Measurements from ENCODE around the gene P4HB.

P4HB gene

DNA sequence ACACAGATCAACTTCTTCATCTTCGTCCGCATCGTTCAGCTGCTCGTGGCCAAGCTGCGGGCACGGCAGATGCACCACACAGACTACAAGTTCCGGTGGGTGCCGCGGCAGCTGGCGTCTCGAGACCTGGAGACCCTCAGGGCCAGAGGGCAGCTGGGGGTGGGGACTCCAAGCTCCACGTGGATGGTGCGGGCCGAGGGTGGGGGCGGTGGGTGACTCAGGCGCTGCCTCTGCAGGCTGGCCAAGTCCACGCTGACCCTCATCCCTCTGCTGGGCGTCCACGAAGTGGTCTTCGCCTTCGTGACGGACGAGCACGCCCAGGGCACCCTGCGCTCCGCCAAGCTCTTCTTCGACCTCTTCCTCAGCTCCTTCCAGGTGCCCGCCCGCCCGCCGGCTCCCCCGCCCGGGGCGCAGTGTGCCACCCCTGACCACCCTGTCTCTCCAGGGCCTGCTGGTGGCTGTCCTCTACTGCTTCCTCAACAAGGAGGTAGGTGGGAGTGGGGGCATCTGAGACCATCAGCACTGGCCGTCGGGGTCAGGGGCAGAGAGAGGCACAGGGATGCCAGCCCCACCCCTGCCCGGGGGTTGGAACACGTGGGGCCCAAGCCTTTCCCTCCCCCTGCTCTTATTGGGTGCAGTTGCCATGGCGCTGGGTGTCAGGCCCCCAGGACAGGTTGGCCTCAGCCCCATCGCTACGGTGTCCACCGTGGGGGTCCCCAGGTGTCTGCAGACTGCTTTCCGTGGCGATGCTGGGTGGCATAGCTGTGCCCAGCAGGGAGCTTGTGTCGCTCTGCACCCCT is 47.6 kb downstream of the P4HB start:
- no peak for DNase-seq (ENCODE audit: low read depth in 4 of 4, low spot score in 1 of 4)

DNA sequence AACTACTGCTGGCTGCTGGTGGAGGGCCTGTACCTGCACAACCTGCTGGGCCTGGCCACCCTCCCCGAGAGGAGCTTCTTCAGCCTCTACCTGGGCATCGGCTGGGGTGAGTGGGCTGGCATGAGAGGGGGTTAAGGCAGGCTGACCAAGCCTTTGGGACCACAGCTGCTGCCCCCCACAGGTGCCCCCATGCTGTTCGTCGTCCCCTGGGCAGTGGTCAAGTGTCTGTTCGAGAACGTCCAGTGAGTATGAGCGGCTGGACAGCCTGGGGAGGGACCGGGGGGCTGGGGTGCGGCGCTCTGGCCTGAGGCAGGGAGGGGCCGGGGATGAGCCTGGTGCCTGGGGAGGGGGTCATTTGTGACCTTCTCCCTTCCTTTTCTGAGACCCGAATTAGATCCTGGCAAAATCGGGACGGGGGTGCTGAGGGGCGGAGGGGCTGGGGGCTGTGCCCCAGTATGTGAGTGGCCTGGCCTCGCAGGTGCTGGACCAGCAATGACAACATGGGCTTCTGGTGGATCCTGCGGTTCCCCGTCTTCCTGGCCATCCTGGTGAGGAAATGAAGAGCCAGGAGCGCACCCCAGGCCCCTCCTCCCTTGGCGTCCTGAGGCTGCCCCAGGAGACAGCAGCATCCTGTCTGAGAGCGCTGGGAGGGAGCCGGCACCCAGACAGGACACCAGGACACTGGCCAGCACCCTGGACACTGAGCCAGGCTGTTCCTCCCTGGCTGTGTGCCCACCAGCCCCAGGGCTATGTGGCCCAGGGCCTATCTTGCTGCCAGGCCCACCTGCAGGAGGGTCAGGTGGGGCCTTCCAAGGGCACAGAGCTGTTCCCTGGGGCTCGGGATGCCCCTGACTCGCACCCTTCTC is 48.4 kb downstream of the P4HB start:
- DNase-seq (ENCODE audit: low read depth in 4 of 4, low spot score in 1 of 4) = no peak

DNA sequence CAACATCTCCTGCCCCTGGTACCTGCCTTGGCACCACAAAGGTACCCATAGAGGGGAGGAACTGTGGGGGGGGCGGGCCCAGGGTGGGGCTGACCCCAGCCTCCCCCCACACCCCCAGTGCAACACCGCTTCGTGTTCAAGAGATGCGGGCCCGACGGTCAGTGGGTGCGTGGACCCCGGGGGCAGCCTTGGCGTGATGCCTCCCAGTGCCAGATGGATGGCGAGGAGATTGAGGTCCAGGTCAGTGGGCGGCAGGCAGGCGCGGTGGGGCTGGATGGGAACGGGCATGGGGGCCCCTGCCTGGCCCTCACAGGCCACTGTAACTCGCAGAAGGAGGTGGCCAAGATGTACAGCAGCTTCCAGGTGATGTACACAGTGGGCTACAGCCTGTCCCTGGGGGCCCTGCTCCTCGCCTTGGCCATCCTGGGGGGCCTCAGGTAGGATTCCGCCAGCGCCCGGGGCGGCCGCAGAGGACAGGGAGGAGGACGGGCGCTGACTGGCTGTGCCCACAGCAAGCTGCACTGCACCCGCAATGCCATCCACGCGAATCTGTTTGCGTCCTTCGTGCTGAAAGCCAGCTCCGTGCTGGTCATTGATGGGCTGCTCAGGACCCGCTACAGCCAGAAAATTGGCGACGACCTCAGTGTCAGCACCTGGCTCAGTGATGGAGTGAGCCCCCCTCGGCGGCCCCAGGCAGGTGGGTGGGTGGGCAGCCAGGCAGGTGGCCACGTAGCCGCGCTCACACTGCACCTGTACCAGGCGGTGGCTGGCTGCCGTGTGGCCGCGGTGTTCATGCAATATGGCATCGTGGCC is 49.2 kb downstream of the P4HB start:
- no peak for DNase-seq (ENCODE audit: low read depth in 4 of 4, low spot score in 1 of 4)

- no peak for DNase-seq (ENCODE audit: low read depth in 4 of 4, low spot score in 1 of 4)
Measured at GRCh38 chr17:81810476-81810875, 49.9 kb downstream of the P4HB start.

DNA sequence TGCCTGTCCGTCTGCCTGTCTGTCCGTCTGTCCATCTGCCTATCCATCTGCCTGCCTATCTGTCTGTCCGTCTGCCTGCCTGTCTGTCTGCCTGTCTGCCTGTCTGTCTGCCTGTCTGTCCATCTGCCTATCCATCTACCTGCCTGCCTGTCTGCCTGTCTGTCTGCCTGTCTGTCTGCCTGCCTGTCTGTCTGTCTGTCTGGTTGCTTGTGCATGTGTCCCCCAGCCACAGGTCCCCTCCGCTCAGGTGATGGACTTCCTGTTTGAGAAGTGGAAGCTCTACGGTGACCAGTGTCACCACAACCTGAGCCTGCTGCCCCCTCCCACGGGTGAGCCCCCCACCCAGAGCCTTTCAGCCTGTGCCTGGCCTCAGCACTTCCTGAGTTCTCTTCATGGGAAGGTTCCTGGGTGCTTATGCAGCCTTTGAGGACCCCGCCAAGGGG is 50.8 kb downstream of the P4HB start:
- DNase-seq (ENCODE audit: low read depth in 4 of 4, low spot score in 1 of 4) = no peak

DNA sequence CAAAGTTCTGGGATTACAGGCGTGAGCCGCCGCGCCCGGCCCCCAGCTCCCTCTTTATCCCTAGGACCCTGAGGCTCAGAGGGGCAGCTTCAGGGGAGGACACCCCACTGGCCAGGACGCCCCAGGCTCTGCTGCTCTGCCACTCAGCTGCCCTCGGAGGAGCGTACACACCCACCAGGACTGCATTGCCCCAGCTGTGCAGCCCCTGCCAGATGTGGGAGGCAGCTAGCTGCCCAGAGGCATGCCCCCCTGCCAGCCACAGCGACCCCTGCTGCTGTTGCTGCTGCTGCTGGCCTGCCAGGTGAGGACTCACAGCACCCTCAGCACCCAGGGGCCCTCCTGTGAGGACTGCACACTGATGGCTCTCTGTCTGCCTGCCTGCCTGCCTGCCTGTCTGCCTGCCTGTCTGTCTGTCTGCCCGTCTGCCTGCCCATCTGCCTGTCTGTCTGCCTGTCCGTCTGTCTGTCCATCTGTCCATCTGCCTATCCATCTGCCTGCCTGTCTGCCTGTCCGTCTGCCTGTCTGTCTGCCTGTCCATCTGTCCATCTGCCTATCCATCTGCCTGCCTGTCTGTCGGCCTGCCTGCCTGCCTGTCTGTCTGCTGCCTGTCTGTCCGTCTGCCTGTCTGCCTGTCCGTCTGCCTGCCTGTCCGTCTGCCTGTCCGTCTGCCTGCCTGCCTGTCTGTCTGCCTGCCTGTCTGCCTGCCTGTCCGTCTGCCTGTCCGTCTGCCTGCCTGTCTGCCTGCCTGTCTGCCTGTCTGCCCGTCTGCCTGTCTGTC is 51.4 kb downstream of the P4HB start:
- no peak for DNase-seq (ENCODE audit: low read depth in 4 of 4, low spot score in 1 of 4)

DNA sequence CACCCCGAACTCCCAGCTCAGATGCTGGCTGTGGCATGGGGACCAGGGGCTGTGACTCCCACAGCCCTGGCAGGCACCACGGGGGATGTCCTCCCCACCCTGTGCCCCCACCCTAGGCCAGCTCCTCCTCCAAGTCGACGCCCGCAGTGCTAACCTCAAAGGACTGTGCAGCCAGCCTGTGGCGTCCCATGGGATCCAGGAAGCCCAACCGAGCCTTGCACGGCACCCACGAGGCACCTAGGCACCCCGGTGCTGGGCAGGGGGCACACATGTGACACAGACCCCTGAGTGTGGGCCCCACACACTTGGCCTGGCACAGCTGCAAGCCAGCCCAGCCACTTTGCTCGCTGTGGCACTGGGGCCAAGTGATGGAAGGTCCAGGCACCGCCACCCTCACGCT is 52.5 kb downstream of the P4HB start:
- DNase-seq (ENCODE audit: low read depth in 4 of 4, low spot score in 1 of 4) = no peak

- no peak for DNase-seq (ENCODE audit: low read depth in 4 of 4, low spot score in 1 of 4)
Measured at GRCh38 chr17:81807210-81807719, 53.1 kb downstream of the P4HB start.

- DNase-seq (ENCODE audit: low read depth in 4 of 4, low spot score in 1 of 4) = no peak
Measured at GRCh38 chr17:81806461-81807209, 53.7 kb downstream of the P4HB start.

- no peak for DNase-seq (ENCODE audit: low read depth in 4 of 4, low spot score in 1 of 4)
Measured at GRCh38 chr17:81805707-81806460, 54.5 kb downstream of the P4HB start.

DNA sequence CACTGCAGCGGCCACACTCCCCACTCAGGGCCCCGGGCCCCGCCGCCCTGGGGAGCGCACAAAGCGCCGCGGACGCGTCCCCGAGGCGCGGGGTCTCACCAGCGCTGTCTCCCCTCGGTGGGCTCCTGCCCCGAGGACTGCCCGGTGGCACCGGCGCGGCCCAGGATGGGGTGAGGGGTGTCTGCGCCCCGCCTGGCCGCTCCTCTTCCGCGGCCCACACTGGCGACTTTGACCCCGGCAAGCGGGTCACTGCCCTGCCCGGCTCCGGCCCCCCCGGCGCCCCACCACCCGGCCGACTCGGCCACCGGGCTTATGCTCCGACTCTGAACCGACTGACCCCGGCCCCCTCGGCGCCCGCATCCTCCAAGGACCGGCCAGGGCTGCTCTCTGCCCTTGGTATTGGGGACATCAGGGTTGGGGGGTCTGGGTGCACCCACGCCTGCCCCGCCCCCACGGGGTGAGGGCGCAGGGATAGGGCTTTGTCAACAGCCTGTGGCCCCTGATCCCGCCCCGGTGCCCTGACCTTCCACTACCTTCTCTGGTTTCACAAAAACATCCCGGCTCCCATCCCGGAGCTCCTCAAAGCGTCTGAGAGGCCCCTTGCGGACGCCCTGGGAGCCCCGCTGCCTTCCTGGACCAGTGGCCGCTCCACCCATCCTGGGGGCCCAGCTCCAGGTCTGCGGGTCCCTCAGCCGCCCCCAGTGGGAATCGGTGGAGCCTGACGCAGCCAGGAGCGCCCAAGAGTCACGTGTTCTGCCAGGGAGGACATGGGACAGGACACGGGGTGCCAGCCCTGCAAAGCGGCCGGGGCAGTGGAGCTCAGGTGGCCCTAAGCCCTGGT is 55.6 kb downstream of the P4HB start:
- DNase-seq (ENCODE audit: low read depth in 4 of 4, low spot score in 1 of 4) = no peak

GRCh38 chr17:81803728-81804558 is 56.4 kb downstream of the P4HB start, which contains the start of gene GCGR:
GCGR (plus strand) TSS chr17:81804150; CDS start chr17:81809019, 4,869 bp downstream.
- no peak for DNase-seq (ENCODE audit: low read depth in 4 of 4, low spot score in 1 of 4)

DNA sequence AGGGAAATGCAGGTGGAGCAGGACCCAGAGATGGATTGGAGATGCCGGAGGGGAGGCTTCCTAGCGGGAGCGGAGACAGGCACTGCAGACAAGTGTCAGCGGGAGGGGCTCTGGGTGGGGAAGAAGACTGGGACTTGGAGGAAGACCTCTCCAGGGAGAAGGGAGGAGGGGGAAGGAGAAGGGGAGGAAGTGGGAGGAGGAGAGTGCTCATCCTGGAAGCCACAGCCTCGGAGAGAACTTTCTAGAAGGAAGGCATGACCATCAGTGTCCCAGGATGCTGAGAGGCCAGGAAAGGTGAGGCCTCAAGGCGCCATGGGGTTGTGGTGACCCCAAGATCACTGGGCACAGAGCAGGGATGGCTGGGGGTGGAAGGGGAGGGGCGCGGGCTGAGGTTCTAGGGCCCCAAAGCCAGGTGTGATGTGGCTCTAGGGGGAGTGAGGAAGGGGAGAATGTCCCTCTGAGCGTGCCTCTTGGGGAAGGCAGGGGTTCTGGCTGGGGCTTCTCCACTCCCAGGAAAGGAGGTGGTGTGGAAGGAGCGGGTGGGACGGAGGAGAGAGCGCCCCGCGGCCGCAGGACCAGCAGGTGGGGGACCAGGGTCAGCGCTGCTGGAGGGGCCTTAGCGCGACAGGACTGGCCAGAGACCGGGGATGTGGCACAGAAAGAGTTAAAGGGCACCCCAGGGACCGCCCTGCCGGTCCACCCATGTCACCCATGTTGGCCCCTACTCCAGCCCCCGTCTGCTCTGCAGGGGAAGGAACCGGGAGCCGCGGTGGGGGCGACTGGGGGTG is 57.3 kb downstream of the P4HB start:
- no peak for DNase-seq (ENCODE audit: low read depth in 4 of 4, low spot score in 1 of 4)

- no peak for DNase-seq (ENCODE audit: low read depth in 4 of 4, low spot score in 1 of 4)
Measured at GRCh38 chr17:81802048-81802758, 58.1 kb downstream of the P4HB start.

GRCh38 chr17:81801327-81801726 is 59.0 kb downstream of the P4HB start:
- no peak for DNase-seq (ENCODE audit: low read depth in 4 of 4, low spot score in 1 of 4)

- no peak for DNase-seq (ENCODE audit: low read depth in 4 of 4, low spot score in 1 of 4)
Measured at GRCh38 chr17:81794509-81794908, 65.8 kb downstream of the P4HB start.
